Natural killer cell (primary cell): ENCODE measurements around the gene RDM1. TPM values are rescaled to one million over a fixed set of nuclear protein-coding genes. Genes with fewer than 3 reads are reported as not detected.

ENCODE experiments used
- ATAC-seq, 3 donors: fragments of 150-1000 bp in 2 of 3; fragments of 200-7000 bp in 1 of 3; cut with Tn5 transposase; 1 replicate in 1 of 3; 2 replicates in 2 of 3; pipeline ENCODE4 v1.10.0; 2021; ENCODE audit warnings: mild to moderate bottlenecking in 2 of 3, moderate library complexity in 2 of 3
- DNase-seq, 2 donors: peaks; one replicate each; pipeline versions ENCODE4 v3.0.0 to v3.0.0-alpha.2; 2013 to 2021; ENCODE audit warnings: mixed read lengths in 1 of 2
- H3K27ac ChIP-seq: one replicate; pipeline ENCODE4 v1.5.1; 2013; ENCODE audit warnings: mild to moderate bottlenecking, low read length
- H3K27me3 ChIP-seq: one replicate; pipeline ENCODE4 v1.6.1; 2013; ENCODE audit warnings: low read length; ENCODE audit not compliant: control insufficient read depth, insufficient read depth
- H3K36me3 ChIP-seq: one replicate; pipeline ENCODE4 v1.6.1; 2013; ENCODE audit warnings: low read length; ENCODE audit not compliant: control insufficient read depth, insufficient read depth
- H3K4me1 ChIP-seq: one replicate; pipeline ENCODE4 v1.6.1; 2013; ENCODE audit warnings: low read length; ENCODE audit not compliant: control insufficient read depth, insufficient read depth
- H3K4me3 ChIP-seq: one replicate; pipeline ENCODE4 v1.5.1; 2013; ENCODE audit warnings: low read length
- H3K9me3 ChIP-seq: one replicate; pipeline ENCODE4 v1.6.1; 2013; ENCODE audit warnings: low read length; ENCODE audit not compliant: control insufficient read depth, insufficient read depth
- H3K27ac Mint-ChIP-seq, 2 donors: one replicate each; pipeline ENCODE4 v1.8.0; 2022; ENCODE audit warnings: mild to moderate bottlenecking in 2 of 2, mixed read lengths in 2 of 2, moderate library complexity in 1 of 2
- H3K27me3 Mint-ChIP-seq, 2 donors: one replicate each; pipeline ENCODE4 v1.8.0; 2022; ENCODE audit warnings: low read depth in 2 of 2, mixed read lengths in 2 of 2
- H3K36me3 Mint-ChIP-seq: one replicate; pipeline ENCODE4 v1.8.0; 2022; ENCODE audit warnings: mixed read lengths
- H3K4me1 Mint-ChIP-seq, 2 donors: one replicate each; pipeline ENCODE4 v1.8.0; 2022; ENCODE audit warnings: mixed read lengths in 2 of 2
- H3K4me3 Mint-ChIP-seq: one replicate; pipeline ENCODE4 v1.8.0; 2022; ENCODE audit warnings: mild to moderate bottlenecking, moderate library complexity, mixed read lengths
- H3K9me3 Mint-ChIP-seq, 2 donors: one replicate each; pipeline ENCODE4 v1.8.0; 2022; ENCODE audit warnings: mixed read lengths in 2 of 2
- WGBS: methylation state at CpG from one replicate; pipeline ENCODE4 v1.1.7; 2013; ENCODE audit warnings: missing lambda C conversion rate; ENCODE audit not compliant: insufficient coverage; 5-methylcytosine and 5-hydroxymethylcytosine counted together
- intact Hi-C: fragments of 100-400 bp; cut with micrococcal nuclease; formaldehyde crosslinking; loops from one replicate; pipeline ENCODE4 v1.14.2; 2022
- total RNA-seq, 4 donors: library from RNA; stranded (reverse); fragments of 120-200 nt in 1 of 4; gene quantifications; one replicate each; pipeline versions ENCODE4 v1.2.3 to v1.2.4, GENCODE V29; 2013 to 2022
- TF ChIP-seq, protein P1 (sequence below): fragments of 200-600 bp; IDR thresholded peaks from one replicate; pipeline ENCODE4 v1.8.0; 2022; ENCODE audit warnings: antibody characterized with exemption

RDM1 gene
- total RNA-seq, 3 donors from 2014 or later (not counting 1 experiment from before 2014, with no cell fraction given): 0.48 to 1.00 (median 0.61) TPM

GRCh38 chr17:35915153-35915964 lies 15.2 kb downstream of the RDM1 start:
- intact Hi-C loops: no loop called here
- ATAC-seq: peak in 2 of 3 donors; percentile 39 to 52

GRCh38 chr17:35914354-35914753 lies 16.2 kb downstream of the RDM1 start:
- Mint-ChIP-seq H3K9me3 (no peaks in the 10 kb centered on the region), H3K4me3 (peak overlapping the region; percentile 37), H3K27me3 (no peaks in the 10 kb centered on the region), H3K4me1 (peaks cover 82 to 83% of the 10 kb centered on the region in 2 donors), H3K36me3 (no peaks in the 10 kb centered on the region), H3K27ac (peak overlapping the region; percentile 54 to 75)
- peaks cover 54% of the 10 kb centered on the region for H3K4me1 ChIP-seq
- no peak for DNase-seq
- TF ChIP-seq, protein P1, sequence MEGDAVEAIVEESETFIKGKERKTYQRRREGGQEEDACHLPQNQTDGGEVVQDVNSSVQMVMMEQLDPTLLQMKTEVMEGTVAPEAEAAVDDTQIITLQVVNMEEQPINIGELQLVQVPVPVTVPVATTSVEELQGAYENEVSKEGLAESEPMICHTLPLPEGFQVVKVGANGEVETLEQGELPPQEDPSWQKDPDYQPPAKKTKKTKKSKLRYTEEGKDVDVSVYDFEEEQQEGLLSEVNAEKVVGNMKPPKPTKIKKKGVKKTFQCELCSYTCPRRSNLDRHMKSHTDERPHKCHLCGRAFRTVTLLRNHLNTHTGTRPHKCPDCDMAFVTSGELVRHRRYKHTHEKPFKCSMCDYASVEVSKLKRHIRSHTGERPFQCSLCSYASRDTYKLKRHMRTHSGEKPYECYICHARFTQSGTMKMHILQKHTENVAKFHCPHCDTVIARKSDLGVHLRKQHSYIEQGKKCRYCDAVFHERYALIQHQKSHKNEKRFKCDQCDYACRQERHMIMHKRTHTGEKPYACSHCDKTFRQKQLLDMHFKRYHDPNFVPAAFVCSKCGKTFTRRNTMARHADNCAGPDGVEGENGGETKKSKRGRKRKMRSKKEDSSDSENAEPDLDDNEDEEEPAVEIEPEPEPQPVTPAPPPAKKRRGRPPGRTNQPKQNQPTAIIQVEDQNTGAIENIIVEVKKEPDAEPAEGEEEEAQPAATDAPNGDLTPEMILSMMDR: no peak
- no peaks in the 10 kb centered on the region for H3K36me3 ChIP-seq
- intact Hi-C loops: no loop called here
- 93% methylated on average over 1 of the region's 1 CpG for WGBS
- no peak overlapping the region for H3K4me3 ChIP-seq
- ATAC-seq: no peak
- no peak overlapping the region for H3K27ac ChIP-seq
- H3K9me3 ChIP-seq: no peaks in the 10 kb centered on the region
- H3K27me3 ChIP-seq: no peaks in the 10 kb centered on the region

More at GRCh38 chr17:35915153-35915964, 15.2 kb downstream of the RDM1 start:
- Histone ChIP-seq H3K27ac (no peak overlapping the region), H3K9me3 (no peaks in the 10 kb centered on the region), H3K4me3 (no peak overlapping the region), H3K27me3 (no peaks in the 10 kb centered on the region), H3K4me1 (peaks cover 48% of the 10 kb centered on the region), H3K36me3 (no peaks in the 10 kb centered on the region)
- H3K4me3 Mint-ChIP-seq: peak overlapping the region; percentile 37
- 98% methylated on average over 3 of the region's 3 CpGs for WGBS
- no peak for DNase-seq
- TF ChIP-seq, protein P1: no peak
- H3K4me1 Mint-ChIP-seq: peaks cover 80 to 81% of the 10 kb centered on the region in 2 donors
- H3K27me3 Mint-ChIP-seq: no peaks in the 10 kb centered on the region
- H3K27ac Mint-ChIP-seq: peak overlapping the region; percentile 73 to 75
- no peaks in the 10 kb centered on the region for H3K36me3 Mint-ChIP-seq
- H3K9me3 Mint-ChIP-seq: no peaks in the 10 kb centered on the region

- intact Hi-C loops: no loop called here
- Mint-ChIP-seq H3K4me3 (peak overlapping the region; percentile 69), H3K36me3 (no peaks in the 10 kb centered on the region), H3K4me1 (peaks cover 86 to 88% of the 10 kb centered on the region in 2 donors), H3K9me3 (no peaks in the 10 kb centered on the region), H3K27me3 (no peaks in the 10 kb centered on the region), H3K27ac (peak overlapping the region; percentile 54 to 75)
- DNase-seq (no peak), ATAC-seq (peak in 2 of 3 donors; percentile 9 to 42)
- no peak overlapping the region for H3K27ac ChIP-seq
- TF ChIP-seq, protein P1: no peak
- no peak overlapping the region for H3K4me3 ChIP-seq
- H3K27me3 ChIP-seq: no peaks in the 10 kb centered on the region
- WGBS: 63% methylated on average over 4 of the region's 4 CpGs
- H3K9me3 ChIP-seq: no peaks in the 10 kb centered on the region
- H3K4me1 ChIP-seq: peaks cover 54% of the 10 kb centered on the region
- H3K36me3 ChIP-seq: no peaks in the 10 kb centered on the region
These were observed 17.0 kb downstream of the RDM1 start for GRCh38 chr17:35913609-35914008.
